GM21786 (cell line): Measurements from ENCODE around the gene LHFPL2.

ENCODE experiments used
- ATAC-seq: cut with Tn5 transposase; IDR thresholded peaks from one replicate; pipeline ENCODE4 v1.9.1; 2021; ENCODE audit not compliant: unreplicated experiment

The LHFPL2 gene

DNA sequence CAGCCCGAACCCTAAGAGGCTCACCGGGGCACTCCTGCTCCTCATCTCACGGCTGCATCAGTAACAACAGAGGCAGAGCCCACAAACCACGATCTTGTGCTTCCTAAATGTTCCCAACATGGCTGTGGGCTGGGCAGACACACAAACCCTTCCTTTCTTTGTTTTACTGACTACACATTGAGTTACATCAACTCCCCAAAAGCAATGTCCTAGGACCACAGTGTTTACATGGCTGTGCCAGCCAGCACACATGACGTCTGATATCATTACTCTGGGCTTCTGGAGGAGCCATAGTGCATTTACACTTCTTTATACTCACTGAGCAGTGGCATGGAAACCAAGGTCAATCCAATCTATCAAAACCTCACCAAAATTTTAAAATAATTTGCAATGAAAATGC, 101.4 kb downstream of the LHFPL2 start:
- ATAC-seq: no peak

DNA sequence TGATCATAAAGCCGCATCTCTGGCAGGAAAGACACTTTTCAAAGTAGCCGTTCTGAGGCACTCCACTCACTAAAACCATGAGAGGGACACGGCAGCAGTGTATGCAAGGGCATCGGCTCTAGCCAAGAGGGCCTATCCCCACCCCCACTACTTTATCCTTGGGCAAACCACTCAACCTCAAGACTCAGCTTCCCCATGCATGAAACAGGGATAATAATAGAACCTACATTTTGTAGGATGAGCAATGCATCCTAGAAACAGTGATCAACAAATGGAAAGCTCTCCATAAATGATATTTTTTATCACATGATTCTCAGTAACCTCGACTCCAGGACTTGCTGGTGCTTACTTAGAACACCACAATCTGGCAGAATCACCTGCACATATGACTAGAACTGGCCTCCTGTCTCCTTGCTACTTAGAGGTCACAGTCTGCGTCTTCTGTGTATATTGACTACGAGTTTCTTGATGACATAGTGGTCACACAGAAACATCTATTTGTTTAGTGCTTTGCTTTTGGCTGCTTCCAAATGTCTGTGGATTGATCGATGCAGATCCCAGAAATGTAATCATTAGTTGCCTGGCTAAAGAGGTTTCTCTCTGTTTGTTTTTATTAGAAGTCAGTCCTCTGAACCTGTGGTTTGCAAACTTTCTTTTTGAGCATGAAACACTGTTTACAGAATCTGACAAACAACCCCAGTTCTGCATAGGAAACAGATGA, 102.1 kb downstream of the LHFPL2 start:
- ATAC-seq: no peak

DNA sequence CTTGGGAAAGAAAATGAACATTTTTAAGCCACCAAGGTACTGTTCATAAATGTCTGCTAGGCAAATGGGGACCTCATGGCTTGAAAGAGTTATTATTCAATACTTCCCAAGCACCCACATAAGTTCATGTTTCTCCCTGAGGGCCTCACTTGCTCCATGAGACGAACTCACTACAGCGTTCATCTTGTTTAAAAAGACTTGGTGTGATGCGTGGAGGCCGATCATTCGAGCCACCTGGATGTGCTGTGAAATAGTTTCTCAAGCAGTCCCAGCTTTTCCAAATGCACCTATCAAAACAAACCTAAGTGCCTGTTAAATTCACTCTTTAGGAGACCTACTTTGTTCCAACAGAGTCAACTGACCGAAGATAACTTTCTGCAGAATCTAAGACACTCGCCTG, 103.2 kb downstream of the LHFPL2 start:
- ATAC-seq: no peak

DNA sequence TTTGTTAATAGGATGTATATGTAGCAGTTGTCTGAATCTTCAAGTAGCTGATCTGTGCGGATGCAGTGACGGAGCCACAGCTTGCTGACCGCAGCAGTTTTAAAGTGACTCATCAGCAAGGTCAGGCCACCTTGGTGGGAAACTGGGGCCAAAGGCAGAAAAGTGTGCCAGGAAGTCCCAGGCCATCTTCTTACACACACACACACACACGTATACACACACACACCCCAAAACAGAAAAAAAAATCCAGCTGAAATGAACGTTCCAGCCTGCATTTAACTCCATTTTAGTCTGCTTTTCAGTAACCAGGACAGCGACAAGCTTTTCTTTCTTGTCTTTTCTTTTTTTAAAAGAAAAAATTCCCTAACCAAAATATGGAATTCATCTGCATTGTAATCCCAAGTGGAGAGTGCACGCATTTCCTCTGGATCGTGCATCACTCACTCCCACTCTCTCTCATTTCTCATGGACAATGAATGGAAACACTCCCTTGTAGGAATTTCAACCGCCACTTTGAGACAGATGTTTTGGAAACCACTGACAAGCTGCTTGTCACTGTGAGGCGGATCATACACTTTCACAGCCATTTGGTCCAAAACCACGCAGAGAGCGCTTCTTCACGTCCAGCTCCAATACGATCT, 103.9 kb downstream of the LHFPL2 start:
- no peak for ATAC-seq

DNA sequence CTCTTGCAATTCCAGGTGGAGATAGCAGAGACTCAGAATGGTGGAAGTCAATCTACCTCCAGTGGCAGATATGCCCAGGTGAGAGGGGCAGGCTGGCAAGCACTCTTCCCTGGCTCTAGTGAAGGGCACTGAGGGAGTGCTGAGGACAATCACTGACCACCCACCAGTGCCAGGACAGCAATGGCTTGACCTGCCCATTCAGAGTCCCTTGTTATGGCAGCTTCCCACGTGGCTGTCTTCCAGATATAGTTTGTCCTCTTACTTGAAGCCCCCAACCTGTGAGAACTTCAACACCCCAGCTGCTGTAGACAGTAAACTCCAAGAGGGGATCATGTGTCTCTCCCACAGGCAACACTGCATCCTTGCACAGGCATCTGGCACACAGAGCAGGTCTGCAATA, 104.7 kb downstream of the LHFPL2 start:
- ATAC-seq: no peak

DNA sequence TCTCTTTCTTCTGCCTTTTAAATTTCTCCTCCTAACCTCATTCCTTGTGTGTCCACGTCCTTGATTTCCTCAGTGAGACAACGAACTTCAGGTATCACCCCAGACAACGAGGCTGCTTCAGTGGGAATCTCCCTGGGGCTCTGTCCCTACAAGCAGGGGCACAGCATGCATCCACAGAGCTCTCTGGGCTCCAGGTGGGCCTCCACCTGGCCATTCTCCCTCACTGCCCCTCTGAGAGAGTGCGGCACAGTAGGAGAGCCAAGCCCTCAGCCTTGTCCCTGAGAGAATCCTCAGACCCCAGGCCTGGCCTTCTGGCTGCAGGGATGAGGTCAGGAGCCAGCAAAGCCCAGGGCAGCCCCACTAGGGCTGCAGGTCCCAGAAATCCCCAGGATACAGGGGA, 105.3 kb downstream of the LHFPL2 start:
- no peak for ATAC-seq

DNA sequence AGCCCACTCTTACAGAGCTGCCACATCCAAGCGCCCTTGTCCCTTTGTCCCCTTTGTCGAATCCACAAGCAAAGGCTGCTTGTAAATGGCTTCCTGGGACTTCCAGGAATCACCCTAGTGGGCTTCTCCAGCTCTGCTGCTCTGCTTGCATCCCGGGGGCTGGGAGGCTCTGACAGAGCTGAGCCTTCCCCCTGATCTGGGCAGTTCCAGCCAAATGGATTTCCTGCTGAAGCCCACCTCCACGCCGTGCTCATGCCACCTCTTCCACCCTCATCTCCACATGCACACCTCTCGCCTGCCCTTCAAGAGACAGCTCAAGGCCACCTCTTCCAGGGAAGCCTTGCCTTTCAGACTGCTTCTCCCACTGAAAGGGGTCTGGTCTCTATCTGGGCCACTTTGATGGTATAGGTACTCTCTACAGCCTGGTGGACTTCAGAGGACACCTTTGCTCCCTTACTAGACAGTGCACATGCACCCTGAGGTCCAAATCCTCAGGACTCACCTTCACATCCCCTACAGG, 106.2 kb downstream of the LHFPL2 start:
- ATAC-seq: no peak

DNA sequence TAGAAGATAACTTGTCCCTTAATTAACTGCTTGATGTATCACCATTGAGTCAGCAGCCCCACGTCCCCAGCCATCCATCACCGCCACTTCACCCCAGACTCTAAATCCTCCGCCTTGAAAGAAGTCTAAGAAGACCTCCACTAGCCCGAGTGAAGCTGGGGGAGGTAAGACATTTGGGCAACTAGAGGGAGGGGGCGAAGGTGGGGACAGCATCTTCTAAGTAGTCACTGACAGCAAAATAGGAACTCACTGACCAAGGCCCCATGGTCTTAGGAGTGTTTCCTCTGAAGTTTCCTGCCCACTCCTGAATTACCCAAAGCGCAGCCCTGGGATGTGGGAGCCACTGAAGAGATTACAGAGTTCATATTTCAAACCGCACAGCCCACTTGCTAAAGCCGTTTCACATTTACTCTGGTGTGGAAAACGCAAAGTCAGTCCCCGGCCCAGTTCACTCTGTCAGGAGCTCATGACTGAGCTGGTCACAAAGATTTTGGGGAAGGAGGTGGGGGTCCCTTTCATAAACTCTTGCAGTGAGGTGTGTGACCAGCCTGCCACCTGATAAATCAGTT, 107.4 kb downstream of the LHFPL2 start:
- no peak for ATAC-seq

DNA sequence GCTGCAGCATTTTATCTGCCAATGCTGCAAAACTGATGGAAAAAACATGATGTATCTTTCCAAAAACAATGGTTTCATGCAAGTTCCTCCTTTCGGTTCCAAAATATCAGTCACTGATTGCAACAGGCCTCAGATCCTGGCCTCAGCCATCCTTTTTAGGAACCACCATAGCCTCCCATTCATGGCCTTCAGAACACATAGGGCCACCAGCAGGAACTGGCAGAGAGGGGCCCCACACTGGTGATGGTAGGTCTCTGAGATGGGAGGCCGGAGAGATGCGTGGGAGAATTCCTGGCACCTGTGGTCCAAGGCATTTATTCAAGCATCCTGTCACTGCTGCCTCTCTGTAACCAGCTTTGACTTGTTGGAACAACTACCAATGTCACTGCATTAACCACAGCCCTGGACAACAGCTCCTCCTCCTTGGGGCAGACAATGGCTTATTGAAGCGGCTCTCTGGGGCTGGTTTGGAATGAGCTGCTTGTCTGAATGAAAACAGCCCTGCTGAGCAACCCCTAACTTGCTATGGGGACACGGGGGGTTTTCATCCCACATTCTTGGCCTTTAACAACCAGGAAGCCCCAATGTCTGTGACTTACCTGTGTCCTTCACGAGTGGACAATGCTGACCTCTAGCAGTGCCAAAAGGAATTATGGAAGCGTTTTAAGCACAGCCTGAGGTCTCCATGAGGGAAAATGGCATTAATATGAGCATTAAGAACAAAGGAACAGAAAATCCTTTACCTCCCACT, 108.1 kb downstream of the LHFPL2 start:
- no peak for ATAC-seq

DNA sequence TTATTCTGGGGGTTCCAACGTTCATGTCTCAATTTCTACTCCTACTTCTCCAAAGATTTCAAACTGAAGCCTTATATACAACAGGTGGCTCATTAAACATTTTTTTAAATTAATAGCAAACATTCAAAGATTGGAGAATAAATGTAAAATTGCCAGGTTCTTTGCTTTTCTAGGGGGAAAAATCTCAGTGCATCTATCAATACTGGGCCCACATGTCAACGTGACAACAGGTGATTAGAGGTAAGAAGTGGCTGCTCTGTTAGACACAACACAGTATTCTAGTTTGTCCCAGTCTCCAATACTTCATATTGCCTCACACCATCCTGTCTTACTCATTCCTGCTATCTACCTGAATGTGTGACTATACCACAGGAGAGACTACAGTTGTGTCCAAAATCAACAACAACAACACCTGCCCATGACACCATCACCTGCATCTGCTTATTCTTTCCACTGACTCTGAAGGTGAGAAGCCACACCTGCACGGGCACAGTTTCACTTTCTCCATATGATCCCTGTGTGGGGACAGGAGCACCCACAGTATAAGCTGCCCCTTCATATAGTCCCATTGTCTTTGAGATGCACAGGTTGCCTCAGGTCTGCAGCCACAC, 110.2 kb downstream of the LHFPL2 start:
- no peak for ATAC-seq

DNA sequence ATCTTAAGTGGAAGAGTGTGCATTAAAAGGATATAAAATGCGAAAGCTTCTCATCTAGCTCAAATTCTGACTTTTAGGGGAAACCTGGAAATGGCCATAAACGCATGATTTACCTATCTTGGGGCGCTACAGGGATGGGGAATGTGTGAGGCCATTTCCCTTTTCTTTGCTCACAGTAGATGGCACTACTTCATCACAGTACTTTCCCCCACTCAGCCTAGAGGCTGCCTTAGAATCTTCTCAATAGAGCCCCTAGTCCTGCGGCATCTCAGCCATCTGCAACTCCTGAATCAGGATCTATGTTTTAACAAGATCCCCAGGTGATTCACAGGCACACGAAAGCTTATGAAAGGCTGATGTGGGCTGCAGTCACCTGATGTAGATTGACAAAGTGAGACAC, 110.8 kb downstream of the LHFPL2 start:
- peak; percentile 52 for ATAC-seq

DNA sequence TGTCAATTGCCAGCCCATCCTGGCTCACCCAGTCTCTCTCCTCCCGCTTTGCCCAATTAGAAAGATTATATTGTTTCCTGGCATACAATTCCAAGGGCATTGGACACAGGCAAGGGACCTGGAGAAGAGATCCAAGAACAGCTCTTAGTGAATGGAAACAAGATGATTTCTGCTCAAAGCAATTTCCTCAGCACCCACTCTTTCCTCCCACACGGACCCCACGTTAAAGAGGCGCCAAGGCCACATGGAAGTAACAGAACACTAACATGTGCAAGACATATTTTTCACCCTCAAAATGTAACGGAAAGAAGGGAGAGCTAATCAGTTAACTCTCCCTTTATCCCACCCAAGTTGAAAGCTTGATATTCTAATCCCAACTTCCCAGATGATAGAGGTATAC, 111.2 kb downstream of the LHFPL2 start:
- no peak for ATAC-seq

DNA sequence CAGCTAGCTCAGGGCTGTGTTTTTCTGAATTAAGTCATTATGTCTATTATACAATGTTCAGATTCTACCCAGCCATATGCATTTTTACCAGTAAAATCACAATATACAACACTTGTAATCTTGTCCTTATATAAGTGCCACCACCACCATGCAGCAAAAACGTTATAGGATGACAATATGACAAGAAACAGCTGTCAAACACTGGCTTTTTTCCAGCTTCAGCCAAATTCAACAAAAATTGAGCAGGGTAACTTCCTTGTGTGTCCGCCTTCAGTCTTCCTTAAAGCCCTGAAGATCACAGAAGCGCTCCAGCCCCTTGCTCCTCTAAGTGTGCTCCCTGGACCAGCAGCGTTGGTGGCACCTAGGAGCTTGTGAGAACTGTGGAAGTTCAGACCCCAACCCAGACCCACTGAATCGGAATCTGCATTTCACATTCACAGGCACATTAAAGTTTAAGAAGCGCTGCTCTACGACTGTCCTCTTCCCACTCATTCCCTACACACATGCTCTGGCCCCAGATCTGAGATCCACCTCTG, 111.8 kb downstream of the LHFPL2 start:
- ATAC-seq: no peak

DNA sequence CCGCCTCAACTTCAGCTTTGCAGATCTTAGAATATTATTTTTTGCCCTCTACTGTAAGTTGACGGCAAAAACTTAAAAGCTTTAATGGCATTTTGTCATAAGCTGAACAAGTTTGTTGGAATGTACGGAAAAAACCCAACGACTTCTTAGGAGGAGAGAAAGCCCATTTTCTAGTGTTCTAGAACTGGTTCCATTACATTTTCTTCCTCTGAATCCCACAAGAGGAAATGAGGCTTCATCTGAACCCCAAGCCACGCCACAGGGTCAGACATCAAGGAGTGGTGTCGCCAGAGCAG, 113.7 kb downstream of the LHFPL2 start:
- no peak for ATAC-seq

DNA sequence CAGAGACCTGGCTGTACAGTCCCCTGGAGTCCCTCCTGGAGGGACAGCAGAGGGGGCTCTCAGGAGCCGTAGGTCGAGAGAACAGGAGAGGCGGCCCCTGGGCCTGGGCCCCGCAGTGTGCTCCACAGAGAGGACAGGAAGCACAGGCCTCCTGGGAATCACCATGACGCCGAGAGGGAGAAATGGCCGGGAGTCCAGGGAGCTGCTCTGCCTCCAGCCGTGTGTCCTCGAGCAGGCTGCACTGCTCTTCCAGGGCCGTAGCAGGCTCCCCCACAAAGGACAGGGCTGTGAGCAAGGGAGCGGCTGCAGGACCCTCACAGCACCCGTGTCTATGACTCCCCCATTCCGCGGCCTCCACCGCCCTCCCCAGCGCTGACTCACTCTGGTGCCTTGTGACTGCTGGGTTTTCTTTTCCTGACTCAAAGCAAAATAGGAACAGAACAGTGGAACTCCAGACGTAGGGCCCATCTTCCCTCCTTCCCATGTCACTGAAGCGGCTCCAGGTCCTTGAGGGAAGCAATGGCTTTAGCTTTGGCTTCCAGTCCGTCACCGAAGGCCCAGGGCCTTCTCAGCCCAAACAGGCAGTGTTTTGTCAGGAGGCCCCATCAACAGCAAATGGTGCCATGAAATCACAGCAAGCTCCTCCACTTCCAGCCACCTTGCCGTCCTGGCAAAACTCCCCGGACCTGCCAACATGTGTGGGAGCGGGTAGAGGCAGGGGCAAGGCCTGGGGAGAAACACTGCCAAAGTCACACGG, 114.2 kb downstream of the LHFPL2 start:
- no peak for ATAC-seq

DNA sequence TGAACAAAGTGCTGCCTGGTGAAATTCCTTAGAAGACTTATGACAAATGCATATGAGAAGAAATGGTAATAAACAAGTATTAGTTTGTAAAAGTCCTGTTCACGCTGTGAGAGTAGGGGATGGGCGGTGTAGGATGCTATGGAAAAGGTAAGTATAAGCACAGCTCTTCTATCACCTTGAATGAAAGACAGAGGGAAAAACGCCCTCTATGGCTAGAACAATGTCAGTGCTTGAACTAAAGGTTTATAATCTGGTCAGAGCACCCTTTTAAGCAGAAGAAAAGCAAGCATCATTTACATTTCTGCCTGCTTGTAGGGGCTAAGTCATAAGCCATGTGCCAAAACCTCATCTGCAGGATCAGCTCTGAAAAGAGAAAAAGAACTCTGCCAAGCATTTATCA, 115.2 kb downstream of the LHFPL2 start:
- ATAC-seq: no peak

DNA sequence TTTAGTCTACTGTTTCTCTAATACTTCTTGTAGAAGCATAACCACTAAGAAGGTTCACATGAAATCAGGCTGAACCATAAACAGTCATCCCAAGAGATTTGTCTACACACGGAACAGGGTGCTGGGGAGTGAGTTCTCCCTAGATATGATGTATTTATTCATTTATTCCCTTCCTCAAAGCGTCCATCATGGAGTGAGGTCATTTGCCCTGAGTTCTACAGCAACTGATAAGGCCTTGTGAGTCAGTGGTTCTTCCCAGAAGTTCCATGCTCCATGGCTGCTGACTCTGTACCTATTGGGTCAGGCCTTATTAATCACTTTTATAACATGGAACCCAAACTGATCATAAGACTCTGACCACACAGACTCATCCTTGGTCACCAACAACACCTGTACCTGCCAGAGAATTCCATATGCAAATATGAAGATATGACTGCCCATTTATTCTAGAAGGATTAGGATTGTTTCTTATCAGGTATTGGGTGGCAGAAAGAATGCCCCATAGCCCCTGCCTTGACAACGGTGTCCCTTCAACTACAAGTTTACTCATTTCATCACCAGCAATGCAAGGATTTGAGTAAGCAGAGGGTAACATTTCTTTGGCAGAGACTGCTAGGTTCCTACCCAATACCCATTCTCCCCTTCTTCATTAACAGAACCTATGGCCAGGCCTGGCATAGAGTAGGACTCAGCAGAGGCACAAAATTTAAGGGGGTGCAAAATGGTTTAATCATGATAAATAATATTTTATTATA, 118.1 kb downstream of the LHFPL2 start:
- ATAC-seq: no peak

DNA sequence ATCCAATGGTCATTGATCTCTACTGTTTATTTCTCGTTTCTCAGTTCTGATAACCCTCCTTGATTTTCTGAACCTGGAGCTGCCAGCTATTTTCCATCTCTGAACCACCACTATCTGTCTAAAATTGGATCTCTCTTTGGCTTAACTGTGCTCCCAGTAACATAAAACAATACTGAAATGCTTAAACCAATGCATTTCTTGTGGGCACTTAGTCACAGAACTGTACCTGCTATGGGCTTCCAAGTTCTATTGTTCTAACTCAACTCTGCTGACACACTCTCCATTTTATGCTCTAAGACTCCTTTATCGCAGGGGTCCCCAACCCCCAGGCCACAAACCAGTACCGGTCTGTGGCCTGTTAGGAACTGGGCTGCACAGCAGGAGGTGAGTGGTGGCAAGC, 120.6 kb downstream of the LHFPL2 start:
- ATAC-seq: no peak

DNA sequence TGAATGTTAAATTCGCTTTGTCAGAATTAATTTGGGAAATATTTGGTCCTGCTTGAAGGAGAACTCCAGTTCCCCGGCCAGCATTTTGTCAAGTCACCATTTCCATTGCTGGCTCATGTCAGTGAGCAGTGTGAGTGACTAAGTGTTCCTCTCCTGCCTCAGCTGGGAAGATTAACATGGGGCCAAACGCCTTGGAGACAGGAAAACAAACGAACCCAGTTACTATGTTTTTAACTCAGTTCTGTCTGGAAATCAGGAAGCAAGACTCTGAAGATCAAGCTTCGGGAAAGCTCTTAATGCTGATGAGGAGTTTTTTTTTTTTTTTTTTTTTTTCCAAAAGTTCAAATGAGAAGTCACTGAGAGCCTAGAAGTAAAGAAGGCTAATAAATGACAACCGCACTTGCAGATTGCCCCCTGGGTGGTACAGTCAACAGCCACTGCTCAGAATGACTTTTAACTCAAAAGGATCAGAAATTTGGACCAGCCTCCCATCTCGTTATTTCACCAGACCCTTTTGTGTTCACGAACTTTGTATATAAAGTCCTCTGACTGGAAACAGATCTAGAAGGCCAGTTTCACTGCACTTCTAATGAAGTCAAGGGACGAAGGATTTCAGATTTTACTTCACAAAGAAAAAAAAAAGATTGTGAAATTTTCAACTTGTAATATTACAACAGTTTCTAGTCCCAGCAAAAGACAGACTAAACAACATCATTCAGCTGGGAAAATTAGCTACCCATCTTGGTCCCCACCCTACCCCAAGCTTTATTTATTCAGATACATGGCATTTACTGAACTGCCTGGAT, 121.3 kb downstream of the LHFPL2 start:
- no peak for ATAC-seq
